GM18505 (cell line): ENCODE results near the gene CLCA2.

Source experiments
- ATAC-seq: cut with Tn5 transposase; IDR thresholded peaks from one replicate; pipeline ENCODE4 v1.9.1; 2021; ENCODE audit not compliant: unreplicated experiment
- POLR2A ChIP-seq: IDR thresholded peaks from 4 replicates; pipeline ENCODE4 v1.6.1; 2011; ENCODE audit warnings: borderline replicate concordance; ENCODE audit not compliant: insufficient read depth, insufficient read length; ENCODE audit errors: extremely low read depth

The CLCA2 gene

GRCh38 chr1:86423873-86424272, at the start of gene CLCA2:
TSS of gene CLCA2 (plus strand) at chr1:86424171. CDS start at chr1:86424248, 77 bp downstream.
- TF ChIP-seq POLR2A, result no peak
- ATAC-seq, result no peak

- no peak for TF ChIP-seq POLR2A
- no peak for ATAC-seq
These were observed 48.3 kb upstream of the CLCA2 start for GRCh38 chr1:86375688-86376087.

GRCh38 chr1:86377341-86377740, 46.6 kb upstream of the CLCA2 start:
- TF ChIP-seq POLR2A, result no peak

GRCh38 chr1:86378813-86379212, 45.2 kb upstream of the CLCA2 start:
- no peak for TF ChIP-seq POLR2A
- no peak for ATAC-seq

More at GRCh38 chr1:86377341-86377740, 46.6 kb upstream of the CLCA2 start:
- no peak for ATAC-seq

- peak; percentile 77 for ATAC-seq
- no peak for TF ChIP-seq POLR2A
These were observed 43.6 kb upstream of the CLCA2 start for GRCh38 chr1:86380257-86380861.

GRCh38 chr1:86381223-86381622, 42.7 kb upstream of the CLCA2 start:
- TF ChIP-seq POLR2A, result no peak
- ATAC-seq, result no peak

GRCh38 chr1:86382878-86383277, 41.1 kb upstream of the CLCA2 start:
- no peak for ATAC-seq
- TF ChIP-seq POLR2A, result no peak

GRCh38 chr1:86387916-86388627, 35.9 kb upstream of the CLCA2 start:
- ATAC-seq, result no peak
- no peak for TF ChIP-seq POLR2A

- ATAC-seq, result no peak
- no peak for TF ChIP-seq POLR2A
These were observed 35.2 kb upstream of the CLCA2 start for GRCh38 chr1:86388777-86389176.

- ATAC-seq, result peak; percentile 86
- no peak for TF ChIP-seq POLR2A
These were observed 34.7 kb upstream of the CLCA2 start for GRCh38 chr1:86389307-86389706.

GRCh38 chr1:86394416-86394815, 29.6 kb upstream of the CLCA2 start:
- ATAC-seq, result no peak
- TF ChIP-seq POLR2A, result no peak

GRCh38 chr1:86395751-86396497, 28.0 kb upstream of the CLCA2 start, which contains the start of gene ODF2L:
TSS of gene ODF2L (minus strand) at chr1:86396323. CDS start at chr1:86387027, 9,296 bp downstream.
- peak; percentile 100 for ATAC-seq
- peak; percentile 36 for TF ChIP-seq POLR2A

- peak; percentile 28 for ATAC-seq
These were observed 27.5 kb upstream of the CLCA2 start for GRCh38 chr1:86396498-86396890.

GRCh38 chr1:86409416-86410021, 14.5 kb upstream of the CLCA2 start:
- no peak for TF ChIP-seq POLR2A
- no peak for ATAC-seq

More at GRCh38 chr1:86396498-86396890, 27.5 kb upstream of the CLCA2 start:
- no peak for TF ChIP-seq POLR2A

GRCh38 chr1:86410879-86411278, 13.1 kb upstream of the CLCA2 start:
- no peak for TF ChIP-seq POLR2A
- no peak for ATAC-seq
